ENCODE measurements around the gene AKAP10. TPM values are rescaled to one million over a fixed set of nuclear protein-coding genes. Genes with fewer than 3 reads are reported as not detected.
A peak's percentile ranks its signal among the peaks of the same experiment; 100 is the strongest.

Gene AKAP10
- total and polyA plus RNA-seq, 2 of the 4 experiments (the other 2 are of a cell fraction), result 12.7 to 18.6 TPM

DNA sequence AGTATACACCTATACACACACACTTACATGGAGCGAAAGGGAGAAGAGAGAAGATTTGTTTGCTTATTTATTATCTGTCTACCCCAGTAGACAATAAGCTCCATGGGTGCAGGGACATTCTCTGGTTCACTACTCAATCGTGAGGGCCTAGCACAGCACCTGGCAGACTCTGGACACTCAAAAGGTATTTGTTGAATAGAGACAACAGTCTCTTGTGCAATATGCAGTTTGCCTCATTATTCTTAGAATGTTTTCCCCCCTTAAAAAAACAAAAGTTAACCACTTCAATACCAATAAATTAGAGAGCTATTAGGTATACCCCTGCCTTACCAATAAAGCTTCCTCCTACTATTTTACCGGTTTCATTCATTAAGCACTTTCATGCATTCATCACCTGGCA, 2.0 kb downstream of the AKAP10 start:
- POLR2A ChIA-PET (ENCODE audit: unreplicated experiment), result no interaction called here
- no peak overlapping the region for H3K18ac ChIP-seq (ENCODE audit: low read depth, low read length)
- no peak overlapping the region for H2BK5ac ChIP-seq (ENCODE audit: low read depth, low read length, poor library complexity, severe bottlenecking)
- intact Hi-C loops (cut with micrococcal nuclease) (no loop called here), dilution Hi-C loops (cut with HindIII; ENCODE audit: low sequenced_read_pairs, unreplicated experiment) (no loop called here), in situ Hi-C loops (cut with MboI; ENCODE audit: low sequenced_read_pairs) (no loop called here)
- no peak for ATAC-seq (ENCODE audit: low read depth)
- H3K9ac ChIP-seq (ENCODE audit: low read depth, low read length), result no peak overlapping the region
- WGBS, 2 experiments (ENCODE audit: extremely low coverage in 2 of 2, insufficient read length in 1 of 2), result no CpG with 5 or more reads among the region's 3 CpGs
- no peak overlapping the region for H4K91ac ChIP-seq (ENCODE audit: insufficient read depth, low read depth, low read length)
- H3K36me3 ChIP-seq (ENCODE audit: control insufficient read depth, insufficient read depth, low read length), result peaks cover 8% of the 10 kb centered on the region
- H3K56ac ChIP-seq (ENCODE audit: extremely low read depth, insufficient read depth, low read length), result no peak overlapping the region
- no peak overlapping the region for H2BK15ac ChIP-seq (ENCODE audit: low read depth, low read length)
- no peak overlapping the region for H4K5ac ChIP-seq (ENCODE audit: low read depth, low read length)
- H3K14ac ChIP-seq (replicated peaks; ENCODE audit: low read depth, low read length), result no peak overlapping the region
- CTCF ChIA-PET, result no interaction called here
- no peak overlapping the region for H3K4ac ChIP-seq (ENCODE audit: low read depth, low read length)
- H3K23ac ChIP-seq (ENCODE audit: low read depth, low read length), result no peak overlapping the region
- H4K8ac ChIP-seq (ENCODE audit: low read depth in 2 of 2, low read length in 2 of 2), result no peak overlapping the region
- no TSS peak for BruUV-seq (replicated peaks)
- peaks cover 15% of the 10 kb centered on the region for H4K20me1 ChIP-seq (ENCODE audit: insufficient read depth, low read length)
- no peak overlapping the region for H2BK20ac ChIP-seq (ENCODE audit: low read depth, low read length)
- H3K79me1 ChIP-seq (ENCODE audit: low read depth in 1 of 2, low read length in 2 of 2), result peaks cover 12 to 57% of the 10 kb centered on the region in 2 experiments
- no peak overlapping the region for H3K27ac ChIP-seq (ENCODE audit: insufficient read depth, low read length)
- no peak overlapping the region for H2AK5ac ChIP-seq (ENCODE audit: low read depth, low read length)
- H3K9me3 ChIP-seq (ENCODE audit: control insufficient read depth, insufficient read depth, low read length), result no peaks in the 10 kb centered on the region
- H3K4me3 ChIP-seq (ENCODE audit: insufficient read depth, low read depth, low read length), result no peak overlapping the region
- 0 out of 2 replicates have a peak overlapping the region, but pooled peaks have one; percentile 37 for H3K4me2 ChIP-seq (ENCODE audit: low read depth, low read length)
- H3K4me1 ChIP-seq (ENCODE audit: control insufficient read depth, insufficient read depth, low read length), result peaks cover 4% of the 10 kb centered on the region
- TF ChIP-seq CEBPB (IDR thresholded peaks at IDR 0.05; ENCODE audit: low read depth, low read length), result 0 out of 2 replicates have a peak, but pooled peaks have one; percentile 5
- TF ChIP-seq BHLHE40 (IDR thresholded peaks at IDR 0.05; ENCODE audit: low read depth, low read length), result no peak
- no peak overlapping the region for H2AK9ac ChIP-seq (replicated peaks; ENCODE audit: low read depth, low read length, poor library complexity)
- no peak overlapping the region for H2BK120ac ChIP-seq (ENCODE audit: low read depth, low read length)
- no peaks in the 10 kb centered on the region for H3K27me3 ChIP-seq (ENCODE audit: control insufficient read depth, insufficient read depth, low read length)
- peaks cover 9% of the 10 kb centered on the region for H3K9me1 ChIP-seq (ENCODE audit: insufficient read depth, low read length)
- no peak for DNase-seq
- H2AFZ ChIP-seq (replicated peaks; ENCODE audit: low read length, poor library complexity), result no peak overlapping the region
